GM23338 (cell line): Measurements from ENCODE around the gene TBC1D19. TPM values are rescaled to one million over a fixed set of nuclear protein-coding genes. Genes with fewer than 3 reads are reported as not detected.

ENCODE experiments used
- ATAC-seq: fragments of 200-7000 bp; cut with Tn5 transposase; 3 replicates; pipeline ENCODE4 v1.9.1; 2020
- DNase-seq: peaks from one replicate; pipeline ENCODE4 v3.0.0-alpha.2; 2015; ENCODE audit warnings: low spot score
- H2AFZ ChIP-seq: fragments of 200-600 bp; sonication (generic); 2 replicates; pipeline ENCODE4 v1.8.0; 2016; ENCODE audit warnings: antibody characterized with exemption, mild to moderate bottlenecking, moderate library complexity
- H3F3A ChIP-seq: fragments of 200-600 bp; sonication (generic); replicated peaks from 2 replicates; pipeline ENCODE4 v1.8.0; 2017; ENCODE audit warnings: antibody characterized with exemption, mixed run types, low read depth
- H3K27ac ChIP-seq: fragments of 200-600 bp; sonication (generic); 2 replicates; pipeline ENCODE4 v1.6.1; 2016; ENCODE audit warnings: low read depth
- H3K27me3 ChIP-seq: fragments of 200-600 bp; sonication (generic); 2 replicates; pipeline ENCODE4 v1.8.0; 2016; ENCODE audit warnings: mild to moderate bottlenecking, mixed run types, moderate library complexity; ENCODE audit not compliant: insufficient read depth
- H3K36me3 ChIP-seq: fragments of 200-600 bp; sonication (generic); 2 replicates; pipeline ENCODE4 v1.8.0; 2016; ENCODE audit warnings: mild to moderate bottlenecking; ENCODE audit not compliant: insufficient read depth
- H3K4me1 ChIP-seq: fragments of 200-600 bp; sonication (generic); 2 replicates; pipeline ENCODE4 v1.8.0; 2016; ENCODE audit warnings: mild to moderate bottlenecking, moderate library complexity; ENCODE audit not compliant: insufficient read depth
- H3K4me2 ChIP-seq: fragments of 200-600 bp; sonication (generic); 2 replicates; pipeline ENCODE4 v1.7.1; 2017; ENCODE audit warnings: mixed run types
- H3K4me3 ChIP-seq: fragments of 200-600 bp; sonication (generic); 2 replicates; pipeline ENCODE4 v1.6.1; 2016; ENCODE audit warnings: mixed run types
- H3K79me2 ChIP-seq: fragments of 200-600 bp; sonication (generic); replicated peaks from 2 replicates; pipeline ENCODE4 v1.8.0; 2017; ENCODE audit warnings: mild to moderate bottlenecking; ENCODE audit not compliant: insufficient read depth
- H3K9me2 ChIP-seq: fragments of 200-600 bp; sonication (generic); 2 replicates; pipeline ENCODE4 v1.8.0; 2017; ENCODE audit not compliant: insufficient read depth
- H4K20me1 ChIP-seq: fragments of 200-600 bp; sonication (generic); replicated peaks from 2 replicates; pipeline ENCODE4 v1.8.0; 2017; ENCODE audit warnings: mild to moderate bottlenecking; ENCODE audit not compliant: insufficient read depth
- H3K27ac Mint-ChIP-seq: 2 replicates; pipeline ENCODE4 v1.8.0; 2020; ENCODE audit warnings: inconsistent platforms, mild to moderate bottlenecking, moderate library complexity, mixed read lengths
- H3K27me3 Mint-ChIP-seq: 3 replicates; pipeline ENCODE4 v1.8.0; 2022; ENCODE audit warnings: low read depth, mild to moderate bottlenecking, moderate library complexity, mixed read lengths, inconsistent platforms; ENCODE audit not compliant: insufficient read depth, poor library complexity
- H3K36me3 Mint-ChIP-seq: 3 replicates; pipeline ENCODE4 v1.8.0; 2021; ENCODE audit warnings: low read depth, mild to moderate bottlenecking, inconsistent platforms, moderate library complexity, mixed read lengths
- H3K4me1 Mint-ChIP-seq: 3 replicates; pipeline ENCODE4 v1.8.0; 2020; ENCODE audit warnings: mild to moderate bottlenecking, inconsistent platforms, mixed read lengths
- H3K4me3 Mint-ChIP-seq: 3 replicates; pipeline ENCODE4 v1.8.0; 2021; ENCODE audit warnings: moderate library complexity, mild to moderate bottlenecking, inconsistent platforms, mixed read lengths
- H3K9me3 Mint-ChIP-seq: 3 replicates; pipeline ENCODE4 v1.8.0; 2020; ENCODE audit warnings: moderate library complexity, mild to moderate bottlenecking, inconsistent platforms, mixed read lengths
- EZH2 ChIP-seq: fragments of 200-600 bp; sonication (generic); IDR thresholded peaks from one replicate; pipeline ENCODE4 v1.8.0; 2017; ENCODE audit warnings: antibody characterized with exemption, mild to moderate bottlenecking, low read depth; ENCODE audit not compliant: unreplicated experiment
- NANOG ChIP-seq: IDR thresholded peaks from 2 replicates; pipeline ENCODE4 v1.6.1; 2016; ENCODE audit warnings: antibody characterized with exemption, borderline replicate concordance
- POLR2AphosphoS5 ChIP-seq: IDR thresholded peaks from 2 replicates; pipeline ENCODE4 v1.6.1; 2016; ENCODE audit warnings: antibody characterized with exemption, low read depth
- STAT1 ChIP-seq: IDR thresholded peaks from one replicate; pipeline ENCODE4 v1.6.1; 2016; ENCODE audit warnings: antibody characterized with exemption; ENCODE audit not compliant: unreplicated experiment
- polyA plus RNA-seq: library from polyadenylated mRNA; unstranded; fragments of >200 nt; fragmentation: Nextera tagmentation; extraction: Ambion mirVana; gene quantifications from 2 replicates; pipeline ENCODE4 v1.2.1, GENCODE V29; 2016
- total RNA-seq: library from RNA; depleted of rRNA; stranded (reverse); fragments of >200 nt; shearing (Covaris generic); gene quantifications from 2 replicates; pipeline ENCODE4 v1.2.3, GENCODE V29; 2014
- TF ChIP-seq, protein P1 (sequence below): IDR thresholded peaks from one replicate; pipeline ENCODE4 v1.6.1; 2018; ENCODE audit warnings: antibody characterized with exemption; ENCODE audit not compliant: unreplicated experiment
- TF ChIP-seq, protein P2 (sequence below), 2 experiments: fragments of 200-600 bp in 1 of 2; sonication (generic) in 1 of 2; conservative IDR thresholded peaks; 2 replicates each; pipeline versions ENCODE4 v1.5.1 to v1.6.1; 2016 to 2017; ENCODE audit warnings: antibody characterized with exemption in 2 of 2, low read depth in 2 of 2, mild to moderate bottlenecking in 2 of 2, moderate library complexity in 1 of 2
- TF ChIP-seq, protein P3 (sequence below): IDR thresholded peaks from 2 replicates; pipeline ENCODE4 v1.6.1; 2016; ENCODE audit warnings: antibody characterized with exemption

The TBC1D19 gene
- total and polyA plus RNA-seq, 2 experiments from 2014 or later, result 1.9 to 4.3 TPM

DNA sequence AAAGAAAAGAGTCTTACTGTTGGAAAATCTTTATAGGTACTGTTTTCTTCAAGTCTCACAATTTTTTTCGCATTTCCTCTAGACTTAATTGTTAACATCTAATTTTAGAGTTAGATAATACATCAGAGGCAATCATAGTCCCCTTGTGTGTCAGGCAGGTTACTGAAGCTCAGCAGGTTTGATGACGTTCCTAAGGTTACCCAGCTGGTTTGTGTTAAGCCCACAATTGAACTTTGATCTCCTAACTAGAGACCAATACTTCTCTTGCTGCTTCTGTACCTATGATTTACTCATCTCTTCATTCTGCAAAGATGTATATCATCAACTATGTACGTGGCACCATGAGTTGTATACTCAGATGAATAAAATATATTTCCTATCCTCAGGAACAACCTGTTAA lies 145.1 kb downstream of the TBC1D19 start (continued):
- TF ChIP-seq, protein P1, sequence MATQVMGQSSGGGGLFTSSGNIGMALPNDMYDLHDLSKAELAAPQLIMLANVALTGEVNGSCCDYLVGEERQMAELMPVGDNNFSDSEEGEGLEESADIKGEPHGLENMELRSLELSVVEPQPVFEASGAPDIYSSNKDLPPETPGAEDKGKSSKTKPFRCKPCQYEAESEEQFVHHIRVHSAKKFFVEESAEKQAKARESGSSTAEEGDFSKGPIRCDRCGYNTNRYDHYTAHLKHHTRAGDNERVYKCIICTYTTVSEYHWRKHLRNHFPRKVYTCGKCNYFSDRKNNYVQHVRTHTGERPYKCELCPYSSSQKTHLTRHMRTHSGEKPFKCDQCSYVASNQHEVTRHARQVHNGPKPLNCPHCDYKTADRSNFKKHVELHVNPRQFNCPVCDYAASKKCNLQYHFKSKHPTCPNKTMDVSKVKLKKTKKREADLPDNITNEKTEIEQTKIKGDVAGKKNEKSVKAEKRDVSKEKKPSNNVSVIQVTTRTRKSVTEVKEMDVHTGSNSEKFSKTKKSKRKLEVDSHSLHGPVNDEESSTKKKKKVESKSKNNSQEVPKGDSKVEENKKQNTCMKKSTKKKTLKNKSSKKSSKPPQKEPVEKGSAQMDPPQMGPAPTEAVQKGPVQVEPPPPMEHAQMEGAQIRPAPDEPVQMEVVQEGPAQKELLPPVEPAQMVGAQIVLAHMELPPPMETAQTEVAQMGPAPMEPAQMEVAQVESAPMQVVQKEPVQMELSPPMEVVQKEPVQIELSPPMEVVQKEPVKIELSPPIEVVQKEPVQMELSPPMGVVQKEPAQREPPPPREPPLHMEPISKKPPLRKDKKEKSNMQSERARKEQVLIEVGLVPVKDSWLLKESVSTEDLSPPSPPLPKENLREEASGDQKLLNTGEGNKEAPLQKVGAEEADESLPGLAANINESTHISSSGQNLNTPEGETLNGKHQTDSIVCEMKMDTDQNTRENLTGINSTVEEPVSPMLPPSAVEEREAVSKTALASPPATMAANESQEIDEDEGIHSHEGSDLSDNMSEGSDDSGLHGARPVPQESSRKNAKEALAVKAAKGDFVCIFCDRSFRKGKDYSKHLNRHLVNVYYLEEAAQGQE, result no peak

DNA sequence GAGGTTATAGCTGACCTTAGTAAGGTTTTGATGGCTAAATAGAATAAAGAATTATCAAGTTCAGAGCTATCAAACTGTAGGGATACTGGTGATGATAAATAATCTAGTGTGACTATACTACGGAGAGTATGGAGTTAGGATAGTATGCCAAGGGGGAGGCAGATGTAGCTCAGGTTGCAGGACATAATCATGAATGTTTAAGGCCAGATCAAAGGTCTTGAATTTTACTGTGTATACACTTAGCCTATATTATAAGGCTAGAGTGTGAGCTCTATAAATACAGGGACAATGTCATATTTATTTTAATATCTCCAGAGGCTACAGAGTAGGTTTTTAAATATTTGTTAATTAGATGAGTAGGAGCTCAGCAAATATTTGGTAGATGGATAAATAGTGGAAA lies 145.7 kb downstream of the TBC1D19 start:
- no peak overlapping the region for H3K4me3 Mint-ChIP-seq
- Histone ChIP-seq H3K79me2 (no peaks in the 10 kb centered on the region), H3K27me3 (no peaks in the 10 kb centered on the region), H4K20me1 (no peaks in the 10 kb centered on the region), H3K4me1 (no peaks in the 10 kb centered on the region), H3K4me3 (no peak overlapping the region), H2AFZ (no peak overlapping the region), H3K27ac (no peak overlapping the region), H3K36me3 (no peaks in the 10 kb centered on the region), H3F3A (no peaks in the 10 kb centered on the region), H3K4me2 (no peak overlapping the region), H3K9me2 (no peaks in the 10 kb centered on the region)
- TF ChIP-seq STAT1, result no peak
- DNase-seq (no peak), ATAC-seq (no peak)
- H3K27me3 Mint-ChIP-seq, result peaks cover 1% of the 10 kb centered on the region
- H3K4me1 Mint-ChIP-seq, result no peaks in the 10 kb centered on the region
- H3K36me3 Mint-ChIP-seq, result no peaks in the 10 kb centered on the region
- no peaks in the 10 kb centered on the region for H3K9me3 Mint-ChIP-seq
- H3K27ac Mint-ChIP-seq, result no peak overlapping the region

DNA sequence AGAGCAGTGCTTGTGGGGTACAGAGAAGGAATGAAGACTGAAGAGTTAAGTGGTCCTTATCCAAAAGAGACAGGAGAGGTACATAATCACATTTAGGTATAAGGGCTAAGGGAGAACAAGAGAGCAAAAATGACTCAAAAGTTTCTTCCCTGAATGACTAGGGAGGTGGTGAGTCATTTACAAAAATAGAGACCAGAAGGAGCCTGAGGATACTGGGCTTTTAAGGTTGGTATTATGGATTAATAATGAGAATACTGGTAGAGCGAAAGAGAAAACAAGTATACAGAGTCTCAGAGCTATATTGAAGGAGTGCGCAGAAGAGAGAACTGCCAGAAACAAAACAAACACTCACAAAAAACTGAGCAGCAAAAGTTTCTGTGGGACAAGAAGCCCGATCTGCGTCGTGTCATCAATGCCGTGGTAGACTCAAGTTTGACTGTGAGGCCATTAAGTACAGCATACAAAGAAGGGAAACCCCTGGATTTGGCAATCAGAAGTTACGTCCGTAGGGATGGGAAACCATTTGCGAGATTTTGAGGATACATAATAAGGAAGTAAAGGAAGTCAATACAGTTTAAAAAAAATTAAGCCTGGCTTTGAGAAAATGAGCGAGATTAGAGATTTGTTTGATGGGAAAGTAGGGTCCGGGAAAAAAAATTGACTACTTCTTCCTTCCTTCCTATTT lies 147.6 kb downstream of the TBC1D19 start:
- H3K79me2 ChIP-seq, result no peaks in the 10 kb centered on the region
- Mint-ChIP-seq H3K9me3 (no peaks in the 10 kb centered on the region), H3K36me3 (no peaks in the 10 kb centered on the region), H3K27ac (no peak overlapping the region), H3K27me3 (peaks cover 1% of the 10 kb centered on the region), H3K4me3 (no peak overlapping the region), H3K4me1 (no peaks in the 10 kb centered on the region)
- no peak overlapping the region for H3K4me2 ChIP-seq
- no peaks in the 10 kb centered on the region for H3K4me1 ChIP-seq
- H3K4me3 ChIP-seq, result no peak overlapping the region
- H4K20me1 ChIP-seq, result no peaks in the 10 kb centered on the region
- no peaks in the 10 kb centered on the region for H3K9me2 ChIP-seq
- TF ChIP-seq EZH2, result no peak
- DNase-seq, result no peak
- ATAC-seq, result no peak
- no peaks in the 10 kb centered on the region for H3K36me3 ChIP-seq
- H2AFZ ChIP-seq, result no peak overlapping the region
- no peaks in the 10 kb centered on the region for H3F3A ChIP-seq
- H3K27me3 ChIP-seq, result no peaks in the 10 kb centered on the region
- no peak overlapping the region for H3K27ac ChIP-seq

DNA sequence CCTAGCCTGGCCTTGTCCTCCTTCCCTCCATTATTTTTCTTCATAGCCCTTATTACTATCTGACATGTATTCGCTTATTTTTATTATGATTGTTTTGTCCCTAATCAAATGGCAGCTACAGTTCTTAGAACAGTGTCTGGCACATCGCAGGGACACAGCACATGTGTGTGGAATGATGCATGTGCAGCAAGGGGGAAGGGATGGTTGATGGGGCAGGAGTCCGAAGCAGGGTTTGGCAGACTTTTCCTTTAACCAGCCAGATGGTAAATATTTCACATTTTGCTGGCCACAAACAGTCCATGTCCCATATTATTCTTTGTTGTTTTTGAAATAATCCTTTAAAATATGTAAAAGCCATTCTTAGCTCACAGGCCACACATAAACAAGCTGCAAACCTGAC lies 148.5 kb downstream of the TBC1D19 start:
- Mint-ChIP-seq H3K27ac (no peak overlapping the region), H3K9me3 (no peaks in the 10 kb centered on the region), H3K4me1 (no peaks in the 10 kb centered on the region), H3K4me3 (no peak overlapping the region), H3K27me3 (peaks cover 1% of the 10 kb centered on the region), H3K36me3 (no peaks in the 10 kb centered on the region)
- Histone ChIP-seq H3K4me3 (no peak overlapping the region), H2AFZ (no peak overlapping the region), H3K27me3 (no peaks in the 10 kb centered on the region), H3F3A (no peaks in the 10 kb centered on the region), H3K27ac (no peak overlapping the region), H3K36me3 (no peaks in the 10 kb centered on the region), H3K9me2 (no peaks in the 10 kb centered on the region), H4K20me1 (no peaks in the 10 kb centered on the region), H3K4me2 (no peak overlapping the region), H3K4me1 (no peaks in the 10 kb centered on the region), H3K79me2 (no peaks in the 10 kb centered on the region)
- TF ChIP-seq, protein P2, sequence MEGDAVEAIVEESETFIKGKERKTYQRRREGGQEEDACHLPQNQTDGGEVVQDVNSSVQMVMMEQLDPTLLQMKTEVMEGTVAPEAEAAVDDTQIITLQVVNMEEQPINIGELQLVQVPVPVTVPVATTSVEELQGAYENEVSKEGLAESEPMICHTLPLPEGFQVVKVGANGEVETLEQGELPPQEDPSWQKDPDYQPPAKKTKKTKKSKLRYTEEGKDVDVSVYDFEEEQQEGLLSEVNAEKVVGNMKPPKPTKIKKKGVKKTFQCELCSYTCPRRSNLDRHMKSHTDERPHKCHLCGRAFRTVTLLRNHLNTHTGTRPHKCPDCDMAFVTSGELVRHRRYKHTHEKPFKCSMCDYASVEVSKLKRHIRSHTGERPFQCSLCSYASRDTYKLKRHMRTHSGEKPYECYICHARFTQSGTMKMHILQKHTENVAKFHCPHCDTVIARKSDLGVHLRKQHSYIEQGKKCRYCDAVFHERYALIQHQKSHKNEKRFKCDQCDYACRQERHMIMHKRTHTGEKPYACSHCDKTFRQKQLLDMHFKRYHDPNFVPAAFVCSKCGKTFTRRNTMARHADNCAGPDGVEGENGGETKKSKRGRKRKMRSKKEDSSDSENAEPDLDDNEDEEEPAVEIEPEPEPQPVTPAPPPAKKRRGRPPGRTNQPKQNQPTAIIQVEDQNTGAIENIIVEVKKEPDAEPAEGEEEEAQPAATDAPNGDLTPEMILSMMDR (conservative IDR thresholded peaks at IDR 0.05; ENCODE audit: low read depth in 2 of 2), result no peak
- no peak for TF ChIP-seq NANOG
- TF ChIP-seq, protein P3, sequence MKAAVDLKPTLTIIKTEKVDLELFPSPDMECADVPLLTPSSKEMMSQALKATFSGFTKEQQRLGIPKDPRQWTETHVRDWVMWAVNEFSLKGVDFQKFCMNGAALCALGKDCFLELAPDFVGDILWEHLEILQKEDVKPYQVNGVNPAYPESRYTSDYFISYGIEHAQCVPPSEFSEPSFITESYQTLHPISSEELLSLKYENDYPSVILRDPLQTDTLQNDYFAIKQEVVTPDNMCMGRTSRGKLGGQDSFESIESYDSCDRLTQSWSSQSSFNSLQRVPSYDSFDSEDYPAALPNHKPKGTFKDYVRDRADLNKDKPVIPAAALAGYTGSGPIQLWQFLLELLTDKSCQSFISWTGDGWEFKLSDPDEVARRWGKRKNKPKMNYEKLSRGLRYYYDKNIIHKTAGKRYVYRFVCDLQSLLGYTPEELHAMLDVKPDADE, result no peak
- no peak for TF ChIP-seq POLR2AphosphoS5
- TF ChIP-seq STAT1, result no peak
- DNase-seq (no peak), ATAC-seq (no peak)
